ENCODE data around the gene SIDT2. TPM values are rescaled to one million over a fixed set of nuclear protein-coding genes. Genes with fewer than 3 reads are reported as not detected.

SIDT2 gene
- total RNA-seq, 1 donor, result 27.5 TPM

DNA sequence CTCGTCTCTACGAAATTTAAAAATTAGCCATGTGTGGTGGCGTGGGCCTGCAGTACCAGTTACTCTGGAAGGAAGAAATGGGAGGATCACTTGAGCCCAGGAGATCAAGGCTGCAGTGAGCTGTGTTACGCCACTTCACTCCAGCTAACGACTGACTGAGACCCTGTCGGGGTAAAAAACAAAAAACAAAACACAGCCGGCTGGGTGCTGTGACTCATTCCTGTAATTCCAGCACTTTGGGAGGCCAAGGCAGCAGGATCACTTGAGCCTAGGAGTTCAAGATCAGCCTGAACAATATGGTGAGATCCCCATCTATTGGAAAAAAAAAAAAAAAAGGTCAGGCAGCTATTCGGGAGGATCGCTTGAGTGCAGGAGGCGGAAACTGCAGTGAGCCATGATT, 32.0 kb upstream of the SIDT2 start:
- Histone ChIP-seq H3K4me2 (ENCODE audit: insufficient read depth, low read length) (peak overlapping the region; percentile 98), H3K79me2 (ENCODE audit: insufficient read depth, low read length) (peaks cover 72% of the 10 kb centered on the region), H3K27me3 (ENCODE audit: insufficient read depth, low read length) (no peaks in the 10 kb centered on the region), H4K20me1 (ENCODE audit: insufficient read depth, low read length) (peaks cover 54% of the 10 kb centered on the region), H3K4me1 (ENCODE audit: insufficient read depth, low read length) (peaks cover 25% of the 10 kb centered on the region), H3K9me3 (ENCODE audit: low read depth, low read length) (no peaks in the 10 kb centered on the region), H2AFZ (ENCODE audit: low read length) (no peak overlapping the region), H3K4me3 (ENCODE audit: insufficient read depth, low read length) (peak overlapping the region; percentile 85), H3K36me3 (ENCODE audit: insufficient read depth, low read length) (peaks cover 24% of the 10 kb centered on the region), H3K27ac (ENCODE audit: low read depth, low read length) (peak overlapping the region; percentile 60)
- no peak for DNase-seq (ENCODE audit: insufficient read length, low spot score, missing footprints)
- TF ChIP-seq, protein P1, sequence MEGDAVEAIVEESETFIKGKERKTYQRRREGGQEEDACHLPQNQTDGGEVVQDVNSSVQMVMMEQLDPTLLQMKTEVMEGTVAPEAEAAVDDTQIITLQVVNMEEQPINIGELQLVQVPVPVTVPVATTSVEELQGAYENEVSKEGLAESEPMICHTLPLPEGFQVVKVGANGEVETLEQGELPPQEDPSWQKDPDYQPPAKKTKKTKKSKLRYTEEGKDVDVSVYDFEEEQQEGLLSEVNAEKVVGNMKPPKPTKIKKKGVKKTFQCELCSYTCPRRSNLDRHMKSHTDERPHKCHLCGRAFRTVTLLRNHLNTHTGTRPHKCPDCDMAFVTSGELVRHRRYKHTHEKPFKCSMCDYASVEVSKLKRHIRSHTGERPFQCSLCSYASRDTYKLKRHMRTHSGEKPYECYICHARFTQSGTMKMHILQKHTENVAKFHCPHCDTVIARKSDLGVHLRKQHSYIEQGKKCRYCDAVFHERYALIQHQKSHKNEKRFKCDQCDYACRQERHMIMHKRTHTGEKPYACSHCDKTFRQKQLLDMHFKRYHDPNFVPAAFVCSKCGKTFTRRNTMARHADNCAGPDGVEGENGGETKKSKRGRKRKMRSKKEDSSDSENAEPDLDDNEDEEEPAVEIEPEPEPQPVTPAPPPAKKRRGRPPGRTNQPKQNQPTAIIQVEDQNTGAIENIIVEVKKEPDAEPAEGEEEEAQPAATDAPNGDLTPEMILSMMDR (IDR thresholded peaks at IDR 0.05; ENCODE audit: extremely low read depth, low read depth, low read length), result no peak

DNA sequence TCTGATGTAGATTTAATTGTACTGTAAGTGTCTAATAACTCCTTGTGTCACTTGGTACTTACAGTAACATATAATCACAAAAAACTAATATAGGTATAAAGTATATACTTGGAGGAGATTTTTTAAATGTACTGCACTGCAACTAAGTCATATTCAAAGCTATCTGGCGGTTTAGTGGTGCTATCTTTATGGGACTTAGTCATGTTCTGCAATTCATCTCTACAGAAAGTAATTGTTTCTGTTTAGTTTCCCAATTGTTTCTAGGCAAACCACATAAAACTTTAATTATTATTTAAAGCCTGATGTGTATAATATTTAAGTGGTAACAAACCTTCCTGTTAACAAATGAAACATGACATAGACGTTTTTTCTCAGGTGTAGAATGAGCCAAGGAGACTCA, 26.5 kb upstream of the SIDT2 start:
- Histone ChIP-seq H3K36me3 (ENCODE audit: insufficient read depth, low read length) (peaks cover 40% of the 10 kb centered on the region), H2AFZ (ENCODE audit: low read length) (no peak overlapping the region)

DNA sequence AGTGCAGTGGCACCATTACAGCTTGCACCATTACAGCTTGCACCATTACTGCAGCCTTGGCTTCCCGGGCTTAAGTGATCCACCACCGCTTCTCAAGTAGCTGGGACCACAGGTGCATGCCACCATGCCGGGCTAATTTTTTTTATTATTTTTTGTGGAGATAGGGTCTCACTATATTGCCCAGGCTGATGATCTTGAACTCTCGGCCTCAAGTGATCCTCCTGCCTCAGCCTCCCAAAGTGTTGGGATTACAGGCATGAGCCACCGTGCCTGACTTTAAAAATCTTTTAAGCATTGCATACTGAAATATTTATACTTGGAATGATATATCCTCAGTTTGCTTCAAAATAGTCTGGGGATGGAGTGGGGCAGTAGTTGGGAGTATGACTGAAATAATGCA, 24.1 kb upstream of the SIDT2 start:
- H4K20me1 ChIP-seq (ENCODE audit: insufficient read depth, low read length), result peaks cover 73% of the 10 kb centered on the region

More for the DNA sequence above, 26.5 kb upstream of the SIDT2 start:
- Histone ChIP-seq H3K4me1 (ENCODE audit: insufficient read depth, low read length) (peaks cover 8% of the 10 kb centered on the region), H3K9me3 (ENCODE audit: low read depth, low read length) (no peaks in the 10 kb centered on the region), H4K20me1 (ENCODE audit: insufficient read depth, low read length) (peaks cover 74% of the 10 kb centered on the region), H3K79me2 (ENCODE audit: insufficient read depth, low read length) (peaks cover 96% of the 10 kb centered on the region), H3K4me2 (ENCODE audit: insufficient read depth, low read length) (no peak overlapping the region), H3K4me3 (ENCODE audit: insufficient read depth, low read length) (no peak overlapping the region), H3K27me3 (ENCODE audit: insufficient read depth, low read length) (no peaks in the 10 kb centered on the region), H3K27ac (ENCODE audit: low read depth, low read length) (peak overlapping the region; percentile 39)
- no peak for DNase-seq (ENCODE audit: insufficient read length, low spot score, missing footprints)
- TF ChIP-seq, protein P1 (IDR thresholded peaks at IDR 0.05; ENCODE audit: extremely low read depth, low read depth, low read length), result no peak

GRCh38 chr11:117157507-117157906, 21.0 kb upstream of the SIDT2 start:
- H3K4me1 ChIP-seq (ENCODE audit: insufficient read depth, low read length), result no peaks in the 10 kb centered on the region
- TF ChIP-seq, protein P1 (IDR thresholded peaks at IDR 0.05; ENCODE audit: extremely low read depth, low read depth, low read length), result no peak

More for the DNA sequence above, 24.1 kb upstream of the SIDT2 start:
- Histone ChIP-seq H3K36me3 (ENCODE audit: insufficient read depth, low read length) (peaks cover 43% of the 10 kb centered on the region), H3K4me1 (ENCODE audit: insufficient read depth, low read length) (peaks cover 3% of the 10 kb centered on the region), H3K27ac (ENCODE audit: low read depth, low read length) (no peak overlapping the region), H3K4me3 (ENCODE audit: insufficient read depth, low read length) (no peak overlapping the region), H2AFZ (ENCODE audit: low read length) (no peak overlapping the region), H3K4me2 (ENCODE audit: insufficient read depth, low read length) (no peak overlapping the region), H3K27me3 (ENCODE audit: insufficient read depth, low read length) (no peaks in the 10 kb centered on the region), H3K79me2 (ENCODE audit: insufficient read depth, low read length) (peaks cover 98% of the 10 kb centered on the region), H3K9me3 (ENCODE audit: low read depth, low read length) (no peaks in the 10 kb centered on the region)
- TF ChIP-seq, protein P1 (IDR thresholded peaks at IDR 0.05; ENCODE audit: extremely low read depth, low read depth, low read length), result no peak
- DNase-seq (ENCODE audit: insufficient read length, low spot score, missing footprints), result no peak

More at GRCh38 chr11:117157507-117157906, 21.0 kb upstream of the SIDT2 start:
- no peaks in the 10 kb centered on the region for H3K27me3 ChIP-seq (ENCODE audit: insufficient read depth, low read length)
- peaks cover 68% of the 10 kb centered on the region for H3K36me3 ChIP-seq (ENCODE audit: insufficient read depth, low read length)
- H3K4me3 ChIP-seq (ENCODE audit: insufficient read depth, low read length), result no peak overlapping the region
- no peak overlapping the region for H3K27ac ChIP-seq (ENCODE audit: low read depth, low read length)
- no peaks in the 10 kb centered on the region for H3K9me3 ChIP-seq (ENCODE audit: low read depth, low read length)
- no peak overlapping the region for H3K4me2 ChIP-seq (ENCODE audit: insufficient read depth, low read length)
- no peak overlapping the region for H2AFZ ChIP-seq (ENCODE audit: low read length)
- H3K79me2 ChIP-seq (ENCODE audit: insufficient read depth, low read length), result peaks cover 96% of the 10 kb centered on the region
- peaks cover 57% of the 10 kb centered on the region for H4K20me1 ChIP-seq (ENCODE audit: insufficient read depth, low read length)
- no peak for DNase-seq (ENCODE audit: insufficient read length, low spot score, missing footprints)
